Measurements from ENCODE around the gene PSPH.

Gene PSPH

DNA sequence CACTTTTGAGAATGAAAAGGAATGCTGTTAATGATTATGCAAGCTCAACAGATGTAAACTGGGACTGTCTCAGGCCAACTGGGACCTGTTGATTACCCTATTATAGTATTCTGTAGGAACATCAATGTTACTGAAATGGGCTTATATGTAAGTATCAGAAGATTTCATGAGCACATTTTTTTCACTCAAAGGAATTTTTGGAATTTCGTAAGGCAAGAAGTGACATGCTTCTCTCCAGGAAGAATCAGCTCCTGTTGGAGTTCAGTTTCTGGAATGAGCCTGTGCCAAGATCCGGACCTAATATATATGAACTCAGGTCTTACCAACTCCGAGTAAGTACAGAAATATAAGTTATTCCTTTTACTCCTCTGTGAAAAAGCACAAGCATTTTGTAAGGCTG is 67.7 kb downstream of the PSPH start:
- Mint-ChIP-seq H3K27me3 (ENCODE audit: low read depth) (no peaks in the 10 kb centered on the region), H3K36me3 (ENCODE audit: low read depth) (peaks cover 62% of the 10 kb centered on the region), H3K27ac (no peak overlapping the region), H3K9me3 (no peaks in the 10 kb centered on the region), H3K4me3 (no peak overlapping the region), H3K4me1 (no peaks in the 10 kb centered on the region)
- TF ChIP-seq, protein P1, sequence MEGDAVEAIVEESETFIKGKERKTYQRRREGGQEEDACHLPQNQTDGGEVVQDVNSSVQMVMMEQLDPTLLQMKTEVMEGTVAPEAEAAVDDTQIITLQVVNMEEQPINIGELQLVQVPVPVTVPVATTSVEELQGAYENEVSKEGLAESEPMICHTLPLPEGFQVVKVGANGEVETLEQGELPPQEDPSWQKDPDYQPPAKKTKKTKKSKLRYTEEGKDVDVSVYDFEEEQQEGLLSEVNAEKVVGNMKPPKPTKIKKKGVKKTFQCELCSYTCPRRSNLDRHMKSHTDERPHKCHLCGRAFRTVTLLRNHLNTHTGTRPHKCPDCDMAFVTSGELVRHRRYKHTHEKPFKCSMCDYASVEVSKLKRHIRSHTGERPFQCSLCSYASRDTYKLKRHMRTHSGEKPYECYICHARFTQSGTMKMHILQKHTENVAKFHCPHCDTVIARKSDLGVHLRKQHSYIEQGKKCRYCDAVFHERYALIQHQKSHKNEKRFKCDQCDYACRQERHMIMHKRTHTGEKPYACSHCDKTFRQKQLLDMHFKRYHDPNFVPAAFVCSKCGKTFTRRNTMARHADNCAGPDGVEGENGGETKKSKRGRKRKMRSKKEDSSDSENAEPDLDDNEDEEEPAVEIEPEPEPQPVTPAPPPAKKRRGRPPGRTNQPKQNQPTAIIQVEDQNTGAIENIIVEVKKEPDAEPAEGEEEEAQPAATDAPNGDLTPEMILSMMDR (IDR thresholded peaks at IDR 0.05; ENCODE audit: unreplicated experiment in 3 of 3): no peak

DNA sequence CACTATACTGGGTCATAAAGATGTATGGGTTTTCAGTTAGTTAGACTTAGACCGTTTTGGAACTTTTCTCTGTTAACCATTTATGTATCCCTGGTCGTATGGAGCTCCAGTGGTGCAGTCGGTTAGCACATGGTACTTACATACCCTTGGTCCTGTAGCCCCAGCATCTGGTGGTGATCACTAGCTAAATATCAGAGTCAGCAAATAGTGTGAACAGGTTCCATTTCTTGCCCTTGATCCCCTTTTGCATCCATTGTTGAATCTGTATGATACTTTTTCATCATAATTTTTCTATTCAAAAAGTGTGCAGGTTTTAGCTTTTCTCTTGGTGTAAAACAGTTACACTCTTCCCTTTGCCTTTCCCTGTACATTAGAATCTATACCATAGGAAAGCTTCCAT is 71.0 kb downstream of the PSPH start:
- Mint-ChIP-seq H3K9me3 (no peaks in the 10 kb centered on the region), H3K27ac (no peak overlapping the region), H3K36me3 (ENCODE audit: low read depth) (peaks cover 55% of the 10 kb centered on the region), H3K27me3 (ENCODE audit: low read depth) (no peaks in the 10 kb centered on the region), H3K4me3 (no peak overlapping the region), H3K4me1 (peaks cover 15% of the 10 kb centered on the region)
- TF ChIP-seq, protein P1 (IDR thresholded peaks at IDR 0.05; ENCODE audit: unreplicated experiment in 3 of 3): no peak

DNA sequence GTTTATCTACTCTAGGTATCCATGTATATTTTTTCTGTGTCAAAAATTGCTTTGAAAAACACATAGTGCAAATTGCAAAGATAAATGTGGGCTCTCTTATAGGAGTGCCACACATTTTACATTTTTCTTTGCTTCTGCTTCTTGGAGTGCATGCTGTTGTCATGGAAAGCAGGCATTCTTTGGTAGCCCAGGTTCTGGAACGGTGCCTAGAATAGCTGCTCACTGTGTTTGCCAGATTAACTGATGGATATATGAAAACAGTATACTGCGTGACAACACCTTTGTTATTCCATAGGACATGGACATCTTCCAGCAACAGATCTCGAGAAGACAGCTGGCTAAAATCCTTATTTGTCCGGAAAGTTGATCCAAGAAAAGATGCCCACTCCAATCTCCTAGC is 73.4 kb downstream of the PSPH start:
- peak overlapping the region; percentile 5 to 58 (median 55) for H3K27ac Mint-ChIP-seq
- no peaks in the 10 kb centered on the region for H3K9me3 Mint-ChIP-seq
- TF ChIP-seq, protein P1 (IDR thresholded peaks at IDR 0.05; ENCODE audit: unreplicated experiment in 3 of 3): no peak
- no peaks in the 10 kb centered on the region for H3K27me3 Mint-ChIP-seq (ENCODE audit: low read depth)
- H3K36me3 Mint-ChIP-seq (ENCODE audit: low read depth): peaks cover 41% of the 10 kb centered on the region
- H3K4me1 Mint-ChIP-seq: peaks cover 15% of the 10 kb centered on the region
- no peak overlapping the region for H3K4me3 Mint-ChIP-seq

DNA sequence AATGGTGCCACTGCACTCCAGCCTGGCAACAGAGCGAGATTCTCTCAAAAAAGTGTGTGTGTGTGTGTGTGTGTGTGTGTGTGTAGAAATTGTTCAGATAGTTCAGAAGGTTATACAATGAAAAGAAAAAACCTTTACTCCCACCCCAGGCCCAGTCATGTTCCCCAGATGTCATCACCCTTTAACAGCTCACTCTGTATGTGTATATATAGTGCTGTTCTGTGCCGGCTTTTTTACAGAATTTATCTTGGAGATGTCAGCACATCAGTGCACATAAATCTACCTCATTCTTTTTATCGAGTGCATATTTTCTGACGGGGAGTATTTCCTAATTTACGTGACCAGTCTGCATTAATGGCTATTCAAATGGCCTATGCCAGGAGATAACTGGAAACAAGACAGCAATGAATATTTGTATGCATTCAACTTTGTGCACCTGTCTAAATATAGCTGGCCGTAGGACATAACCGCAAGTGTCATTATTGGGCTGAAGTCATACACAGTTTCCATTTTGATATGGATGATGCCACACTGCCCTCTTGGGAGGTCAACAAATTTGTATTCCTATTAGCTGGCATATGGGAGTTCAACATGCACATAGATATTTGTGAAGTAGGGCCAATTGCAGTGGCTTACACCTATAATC is 75.1 kb downstream of the PSPH start:
- H3K4me3 Mint-ChIP-seq: no peak overlapping the region
- H3K36me3 Mint-ChIP-seq (ENCODE audit: low read depth): peaks cover 38% of the 10 kb centered on the region
- no peak overlapping the region for H3K27ac Mint-ChIP-seq
- H3K4me1 Mint-ChIP-seq: peaks cover 20% of the 10 kb centered on the region
- TF ChIP-seq, protein P1 (IDR thresholded peaks at IDR 0.05; ENCODE audit: unreplicated experiment in 3 of 3): no peak
- H3K9me3 Mint-ChIP-seq: no peaks in the 10 kb centered on the region
- H3K27me3 Mint-ChIP-seq (ENCODE audit: low read depth): no peaks in the 10 kb centered on the region

DNA sequence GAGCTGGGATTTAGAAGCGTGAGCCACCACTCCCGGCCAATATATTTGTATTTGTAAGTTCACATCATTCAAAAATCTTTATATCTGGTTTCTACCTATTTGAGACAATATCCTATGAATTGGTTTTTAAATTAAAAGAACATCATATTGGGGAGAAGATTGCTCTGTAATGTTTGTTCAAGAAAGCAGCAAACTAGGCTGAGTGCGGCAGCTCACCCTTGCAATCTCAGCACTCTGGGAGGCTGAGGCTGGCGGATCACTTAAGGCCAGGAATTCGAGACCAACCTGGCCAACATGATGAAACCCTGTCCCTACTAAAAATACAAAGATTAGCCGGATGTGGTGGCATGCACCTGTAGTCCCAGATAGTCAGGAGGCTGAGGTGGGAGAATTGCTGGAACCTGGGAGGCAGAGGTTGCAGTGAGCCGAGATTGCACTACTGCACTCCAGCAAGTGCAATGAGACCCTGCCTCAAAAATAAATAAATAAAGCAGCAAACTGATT is 77.4 kb downstream of the PSPH start:
- H3K4me3 Mint-ChIP-seq: no peak overlapping the region
- peaks cover 33% of the 10 kb centered on the region for H3K4me1 Mint-ChIP-seq
- H3K36me3 Mint-ChIP-seq (ENCODE audit: low read depth): peaks cover 35% of the 10 kb centered on the region
- no peaks in the 10 kb centered on the region for H3K27me3 Mint-ChIP-seq (ENCODE audit: low read depth)
- no peaks in the 10 kb centered on the region for H3K9me3 Mint-ChIP-seq
- no peak overlapping the region for H3K27ac Mint-ChIP-seq
- TF ChIP-seq, protein P1 (IDR thresholded peaks at IDR 0.05; ENCODE audit: unreplicated experiment in 3 of 3): no peak

DNA sequence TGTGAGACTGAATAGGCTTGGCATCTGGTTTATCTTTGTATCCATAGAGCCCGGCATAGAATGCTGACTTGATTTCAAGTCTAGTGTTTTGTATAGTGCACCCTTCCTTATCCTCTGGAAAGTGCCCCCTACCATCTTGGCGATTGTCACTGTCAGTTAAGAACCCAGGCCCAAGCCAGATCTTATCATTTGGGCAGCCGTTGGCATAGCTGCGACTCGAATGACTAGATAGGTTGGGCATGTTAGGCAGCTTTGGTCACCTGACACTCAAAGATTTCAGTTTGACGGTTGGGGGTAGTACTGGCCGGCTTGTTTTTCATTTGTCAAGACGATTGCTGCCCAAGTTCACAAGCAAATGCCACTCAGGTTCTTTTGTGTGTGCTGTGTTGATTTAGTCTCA is 80.3 kb downstream of the PSPH start:
- peaks cover 44% of the 10 kb centered on the region for H3K36me3 Mint-ChIP-seq (ENCODE audit: low read depth)
- H3K27ac Mint-ChIP-seq: no peak overlapping the region
- H3K27me3 Mint-ChIP-seq (ENCODE audit: low read depth): no peaks in the 10 kb centered on the region
- TF ChIP-seq, protein P1 (IDR thresholded peaks at IDR 0.05; ENCODE audit: unreplicated experiment in 3 of 3): no peak
- H3K9me3 Mint-ChIP-seq: no peaks in the 10 kb centered on the region
- H3K4me1 Mint-ChIP-seq: peaks cover 25% of the 10 kb centered on the region
- no peak overlapping the region for H3K4me3 Mint-ChIP-seq
